Right lobe of liver (tissue), 6 donors: Measurements from ENCODE around the gene ZNF524. TPM values are rescaled to one million over a fixed set of nuclear protein-coding genes. Genes with fewer than 3 reads are reported as not detected.
A peak's percentile ranks its signal among the peaks of the same experiment; 100 is the strongest.

Experiments
- ATAC-seq, 4 donors: fragments of 200-7000 bp; cut with Tn5 transposase; one replicate each; pipeline ENCODE4 v1.9.1; 2020; ENCODE audit warnings: mild to moderate bottlenecking in 4 of 4, moderate library complexity in 4 of 4
- DNase-seq, 3 donors: peaks; one replicate each; pipeline ENCODE4 v3.0.0-alpha.2; 2020
- H3K27ac ChIP-seq, 3 donors: fragments of 200-600 bp; one replicate each; pipeline ENCODE4 v1.8.0; 2022
- H3K27me3 ChIP-seq, 2 donors: fragments of 200-600 bp; one replicate each; pipeline ENCODE4 v1.8.0; 2022
- H3K36me3 ChIP-seq, 4 donors: fragments of 200-600 bp; sonication (generic) in 1 of 4; one replicate each; pipeline versions ENCODE4 v1.5.1 to v1.8.0; 2017 to 2022; ENCODE audit warnings: control low read depth in 1 of 4
- H3K4me1 ChIP-seq, 4 donors: fragments of 200-600 bp; sonication (generic) in 1 of 4; one replicate each; pipeline versions ENCODE4 v1.5.1 to v1.8.0; 2017 to 2022; ENCODE audit warnings: control low read depth in 1 of 4
- H3K4me3 ChIP-seq, 3 donors: fragments of 200-600 bp; one replicate each; pipeline ENCODE4 v1.8.0; 2022
- H3K9me3 ChIP-seq, 4 donors: fragments of 200-600 bp; sonication (generic) in 1 of 4; one replicate each; pipeline versions ENCODE4 v1.5.1 to v1.8.0; 2017 to 2022; ENCODE audit warnings: control low read depth in 1 of 4
- CTCF ChIP-seq, 4 donors: fragments of 200-600 bp in 3 of 4; fragments of 450-650 bp in 1 of 4; IDR thresholded peaks; one replicate each; pipeline versions ENCODE4 v1.5.1 to v1.8.0; 2016 to 2022; ENCODE audit warnings: antibody characterized with exemption in 4 of 4, mild to moderate bottlenecking in 2 of 4
- POLR2A ChIP-seq: fragments of 450-650 bp; IDR thresholded peaks from one replicate; pipeline ENCODE4 v1.6.1; 2017; ENCODE audit warnings: antibody characterized with exemption, mild to moderate bottlenecking
- WGBS: methylation state at CpG from one replicate; pipeline ENCODE4 v1.1.6; 2018; ENCODE audit warnings: low coverage, low lambda C conversion rate; ENCODE audit not compliant: insufficient coverage; ENCODE audit errors: missing lambda C conversion rate; 5-methylcytosine and 5-hydroxymethylcytosine counted together
- intact Hi-C, 2 donors: fragments of 100-400 bp; cut with DNase I; formaldehyde crosslinking; loops; one replicate each; pipeline versions ENCODE4 v1.11.2 to v1.14.1; 2022
- long read RNA-seq: library from polyadenylated mRNA; unstranded; transcript quantifications from one replicate; pipeline ENCODE4 v2.0.0, GENCODE V29; 2019
- total RNA-seq, 6 experiments: library from RNA; depleted of rRNA in 2 of 6; stranded (reverse); fragments of >200 nt in 2 of 6; fragmentation: NEBNext Ultra II Directional in 3 of 6; extraction: Animal tissue kit (Norgen Biotek cat#: 25700) in 3 of 6; gene quantifications; one replicate each; pipeline versions ENCODE4 v1.1.0 to v1.2.4, GENCODE V29; 2016 to 2023
- donor health status: DM: no; HTN: yes; CAD: no.
- donor health status: DM: no; HTN: no; CAD: no.
- donor health status: DM: no; HTN: no; CAD: no.
- donor health status: DM: no; HTN: yes; CAD: no.
- donor health status: DM: no; HTN: yes; CAD: no.

The ZNF524 gene
- 10 to 100 TPM in 4 of 6 experiments, 1 to 10 TPM in 2; 8.2 to 21.0 (median 11.3) TPM for total RNA-seq
- long read RNA-seq, partial matches to known transcripts, result 0 of 2 reads
- long read RNA-seq, other reads (novel, unspliced or antisense), result 0 of 2 reads

GRCh38 chr19:55599842-55600661, at the start of gene ZNF524:
TSS of gene ZNF524 (plus strand) at chr19:55600288. CDS start at chr19:55602113, 1,825 bp downstream.
- Histone ChIP-seq H3K27ac (peak within 1 kb of the TSS; percentile 87 to 97 (median 94)), H3K4me1 (peaks cover 0 to 6% (median 2%) of the 10 kb centered on the region in 4 donors), H3K36me3 (peaks cover 0 to 9% (median 2%) of the 10 kb centered on the region in 4 donors), H3K4me3 (peak within 1 kb of the TSS; percentile 84 to 99 (median 99)), H3K9me3 (no peaks in the 10 kb centered on the region), H3K27me3 (no peaks in the 10 kb centered on the region)
- TF ChIP-seq CTCF (IDR thresholded peaks at IDR 0.05) (no peak), POLR2A (peak; percentile 15)
- ATAC-seq (peak; percentile 56 to 68 (median 62)), DNase-seq (peak; percentile 89 to 90 (median 90))
- 0% methylated on average over 17 of the region's 97 CpGs for WGBS
- intact Hi-C loops, result no loop called here

GRCh38 chr19:55550321-55550650, 49.8 kb upstream of the ZNF524 start:
- H3K9me3 ChIP-seq, result no peaks in the 10 kb centered on the region
- peaks cover 0 to 6% of the 10 kb centered on the region in 2 donors for H3K27me3 ChIP-seq
- peaks cover 0 to 5% (median 0%) of the 10 kb centered on the region in 4 donors for H3K4me1 ChIP-seq
- H3K36me3 ChIP-seq, result no peaks in the 10 kb centered on the region
- intact Hi-C loops, result no loop called here
- ATAC-seq (no peak), DNase-seq (no peak)
- TF ChIP-seq POLR2A (no peak), CTCF (IDR thresholded peaks at IDR 0.05) (no peak)
- 32% methylated on average over 7 of the region's 7 CpGs for WGBS
- H3K4me3 ChIP-seq, result no peak overlapping the region
- H3K27ac ChIP-seq, result no peak overlapping the region

GRCh38 chr19:55552206-55552605, 47.9 kb upstream of the ZNF524 start:
- no peak for ATAC-seq
- peaks cover 0 to 6% of the 10 kb centered on the region in 2 donors for H3K27me3 ChIP-seq

GRCh38 chr19:55552620-55553019, 47.5 kb upstream of the ZNF524 start:
- ATAC-seq (no peak), DNase-seq (no peak)
- Histone ChIP-seq H3K9me3 (no peaks in the 10 kb centered on the region), H3K4me1 (peaks cover 0 to 5% (median 0%) of the 10 kb centered on the region in 4 donors), H3K27ac (no peak overlapping the region), H3K36me3 (no peaks in the 10 kb centered on the region), H3K4me3 (no peak overlapping the region), H3K27me3 (peaks cover 0 to 6% of the 10 kb centered on the region in 2 donors)
- intact Hi-C loops, result no loop called here
- WGBS, result 59% methylated on average over 11 of the region's 13 CpGs
- TF ChIP-seq POLR2A, result no peak
- TF ChIP-seq CTCF (IDR thresholded peaks at IDR 0.05), result no peak

More at GRCh38 chr19:55552206-55552605, 47.9 kb upstream of the ZNF524 start:
- DNase-seq, result no peak
- Histone ChIP-seq H3K9me3 (no peaks in the 10 kb centered on the region), H3K4me3 (no peak overlapping the region), H3K36me3 (no peaks in the 10 kb centered on the region), H3K4me1 (peaks cover 0 to 5% (median 0%) of the 10 kb centered on the region in 4 donors), H3K27ac (no peak overlapping the region)
- TF ChIP-seq CTCF (IDR thresholded peaks at IDR 0.05) (no peak), POLR2A (no peak)
- intact Hi-C loops, result no loop called here
- WGBS, result 69% methylated on average over 5 of the region's 5 CpGs
